DOHH2 (cell line): Measurements from ENCODE around the gene ZNF214.

Source experiments
- CTCF ChIP-seq: fragments of 200-600 bp; sonication (generic); IDR thresholded peaks from one replicate; pipeline ENCODE4 v1.5.1; 2014; ENCODE audit warnings: antibody characterized with exemption, mild to moderate bottlenecking, low read depth, low read length; ENCODE audit not compliant: poor library complexity, severe bottlenecking
- EZH2phosphoT487 ChIP-seq: fragments of 200-600 bp; sonication (generic); IDR thresholded peaks from 2 replicates; pipeline ENCODE4 v1.6.1; 2017; ENCODE audit warnings: borderline replicate concordance, mild to moderate bottlenecking, antibody characterized with exemption, low read length, moderate library complexity, mixed read lengths

- no peak for TF ChIP-seq EZH2phosphoT487
- TF ChIP-seq CTCF = no peak
Measured at GRCh38 chr11:7046474-7047175, 26.5 kb upstream of the ZNF214 start.
